GM12801 (cell line): ENCODE measurements around the gene SLC15A3.

Experiments used
- TF ChIP-seq, protein P1 (sequence below): IDR thresholded peaks from one replicate; pipeline ENCODE4 v1.5.1; 2011; ENCODE audit warnings: control low read depth; ENCODE audit not compliant: insufficient read length; ENCODE audit errors: extremely low read depth

The SLC15A3 gene

DNA sequence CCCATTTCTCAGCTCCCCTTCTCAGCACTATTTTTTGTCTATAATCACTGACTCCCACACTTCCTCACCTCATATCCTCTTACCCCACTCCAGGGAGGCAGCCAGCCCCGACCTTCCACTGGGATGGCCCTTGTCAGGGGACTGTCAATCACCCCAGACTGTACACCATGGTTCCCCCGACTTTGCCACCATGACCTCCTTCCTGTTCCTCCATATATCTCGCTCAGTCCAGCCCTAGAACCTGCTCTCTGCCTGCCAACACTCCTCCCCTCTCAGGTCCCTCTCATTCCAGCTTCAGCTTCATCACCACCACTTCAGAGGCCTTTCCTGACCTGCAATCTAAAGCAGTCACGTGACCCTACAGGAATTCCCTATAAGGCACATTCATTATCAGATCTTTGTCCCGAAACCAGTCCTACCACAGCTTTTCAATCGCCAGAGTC lies 62.1 kb downstream of the SLC15A3 start:
- TF ChIP-seq, protein P1, sequence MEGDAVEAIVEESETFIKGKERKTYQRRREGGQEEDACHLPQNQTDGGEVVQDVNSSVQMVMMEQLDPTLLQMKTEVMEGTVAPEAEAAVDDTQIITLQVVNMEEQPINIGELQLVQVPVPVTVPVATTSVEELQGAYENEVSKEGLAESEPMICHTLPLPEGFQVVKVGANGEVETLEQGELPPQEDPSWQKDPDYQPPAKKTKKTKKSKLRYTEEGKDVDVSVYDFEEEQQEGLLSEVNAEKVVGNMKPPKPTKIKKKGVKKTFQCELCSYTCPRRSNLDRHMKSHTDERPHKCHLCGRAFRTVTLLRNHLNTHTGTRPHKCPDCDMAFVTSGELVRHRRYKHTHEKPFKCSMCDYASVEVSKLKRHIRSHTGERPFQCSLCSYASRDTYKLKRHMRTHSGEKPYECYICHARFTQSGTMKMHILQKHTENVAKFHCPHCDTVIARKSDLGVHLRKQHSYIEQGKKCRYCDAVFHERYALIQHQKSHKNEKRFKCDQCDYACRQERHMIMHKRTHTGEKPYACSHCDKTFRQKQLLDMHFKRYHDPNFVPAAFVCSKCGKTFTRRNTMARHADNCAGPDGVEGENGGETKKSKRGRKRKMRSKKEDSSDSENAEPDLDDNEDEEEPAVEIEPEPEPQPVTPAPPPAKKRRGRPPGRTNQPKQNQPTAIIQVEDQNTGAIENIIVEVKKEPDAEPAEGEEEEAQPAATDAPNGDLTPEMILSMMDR: no peak

- TF ChIP-seq, protein P1: no peak
These were observed 64.4 kb downstream of the SLC15A3 start for GRCh38 chr11:60887556-60887955.
